GM10248 (cell line): ENCODE measurements around the gene VMAC.
"Not testable (repeated sequence)": the region's sequence is repeated elsewhere in the genome, so short reads cannot be mapped to it uniquely, and the experiment has no call there.

ENCODE experiments used
- CTCF ChIA-PET: fragments of 300-600 bp; sonication (Branson Sonifier 250); formaldehyde crosslinking; extraction: SDS; loops from one replicate; lab custom pipeline; 2021; ENCODE audit warnings: antibody characterized with exemption; lab: Yijun Ruan, JAX
- POLR2A ChIA-PET: fragments of 350-650 bp; sonication (Branson Sonifier 250); formaldehyde crosslinking; extraction: SDS; loops from one replicate; lab custom pipeline; 2020; ENCODE audit warnings: antibody characterized with exemption; lab: Yijun Ruan, JAX
- DNase-seq: peaks from one replicate; pipeline ENCODE4 v3.0.0; 2012; ENCODE audit errors: extremely low spot score
- CTCF ChIP-seq: IDR thresholded peaks from 2 replicates; pipeline ENCODE4 v1.5.1; 2012; ENCODE audit warnings: mild to moderate bottlenecking, low read depth; ENCODE audit errors: extremely low read depth, missing control alignments, control extremely low read depth

VMAC gene

GRCh38 chr19:5865772-5866171 lies 38.9 kb upstream of the VMAC start:
- no peak for TF ChIP-seq CTCF
- no peak for DNase-seq
- ChIA-PET POLR2A (no interaction called here), CTCF (no interaction called here)

GRCh38 chr19:5867201-5868136 lies 37.2 kb upstream of the VMAC start:
- ChIA-PET CTCF (no interaction called here), POLR2A (no interaction called here)
- DNase-seq: no peak
- TF ChIP-seq CTCF: no peak

- ChIA-PET POLR2A (interaction anchor here (0.6 kb wide), 1 partner anchor 669 kb away, joined by 7 read pairs; no protein-coding TSS in a partner anchor), CTCF (no interaction called here)
- DNase-seq: no peak
- TF ChIP-seq CTCF: no peak
Measured at GRCh38 chr19:5870986-5871394, 33.7 kb upstream of the VMAC start.

- ChIA-PET CTCF (no interaction called here), POLR2A (no interaction called here)
- DNase-seq: no peak
- TF ChIP-seq CTCF: no peak
Measured at GRCh38 chr19:5873617-5874199, 31.0 kb upstream of the VMAC start.

- CTCF ChIA-PET: interaction anchor here (0.6 kb wide), 1 partner anchor 1145 kb away, joined by 3 read pairs; no protein-coding TSS in a partner anchor
- DNase-seq, POLR2A ChIA-PET: not testable (repeated sequence)
Measured at GRCh38 chr19:5874496-5874895, 30.2 kb upstream of the VMAC start.

GRCh38 chr19:5877427-5877826 lies 27.2 kb upstream of the VMAC start:
- ChIA-PET POLR2A (no interaction called here), CTCF (interaction anchor here (0.8 to 0.9 kb wide), 2 partner anchors 68 to 90 kb away, joined by 3 read pairs; no protein-coding TSS in a partner anchor)
- DNase-seq: no peak
- no peak for TF ChIP-seq CTCF

GRCh38 chr19:5877882-5878281 lies 26.8 kb upstream of the VMAC start:
- DNase-seq: no peak
- POLR2A ChIA-PET: no interaction called here
- TF ChIP-seq CTCF: no peak
- CTCF ChIA-PET: interaction anchor here (0.8 to 0.9 kb wide), 2 partner anchors 69 to 90 kb away, joined by 3 read pairs; no protein-coding TSS in a partner anchor
